HepG2 (cell line): ENCODE results near the gene RFFL. TPM values are rescaled to one million over a fixed set of nuclear protein-coding genes. Genes with fewer than 3 reads are reported as not detected.
A peak's percentile ranks its signal among the peaks of the same experiment; 100 is the strongest.

Source experiments
- ATAC-seq: fragments of 200-7000 bp; cut with Tn5 transposase; 3 replicates; pipeline ENCODE4 v1.9.1; 2020; ENCODE audit warnings: mild to moderate bottlenecking, moderate library complexity
- BruUV-seq: library from RNA; stranded (reverse); fragments of 400-500 nt; replicated peaks from 2 replicates; lab custom pipeline; 2021; lab: Mats Ljungman, UMichigan
- CTCF ChIA-PET: fragments of 300-600 bp; formaldehyde crosslinking; extraction: SDS; loops from one replicate; lab custom pipeline; 2021; ENCODE audit warnings: low total read pairs, inconsistent platforms, low intra/inter-chr PET ratio; lab: Yijun Ruan, JAX
- POLR2A ChIA-PET: fragments of 350-600 bp; sonication (Branson Sonifier 250); formaldehyde crosslinking; loops from one replicate; lab custom pipeline; 2020; ENCODE audit warnings: antibody characterized with exemption, inconsistent platforms; lab: Yijun Ruan, JAX
- DNase-seq: peaks from one replicate; pipeline ENCODE4 v3.0.0-alpha.2; 2015; ENCODE audit warnings: low spot score
- FAIRE-seq: peaks from 3 replicates; lab custom pipeline; 2011; peaks lifted over from hg19 to GRCh38; lab: Jason Lieb, UNC
- H2AFZ ChIP-seq: one replicate; pipeline ENCODE4 v1.6.1; 2011; ENCODE audit warnings: low read length, inconsistent platforms
- H3K27ac ChIP-seq: fragments of 300-600 bp; 3 replicates; pipeline ENCODE4 v1.8.0; 2011; ENCODE audit warnings: mixed run types, mild to moderate bottlenecking, mixed read lengths, low read length, inconsistent platforms; ENCODE audit not compliant: insufficient read depth; ENCODE audit errors: extremely low read length
- H3K27me3 ChIP-seq, 2 experiments: fragments of 200-600 bp in 1 of 2; 2 replicates in 1 of 2; 3 replicates in 1 of 2; pipeline versions ENCODE4 v1.6.0 to v1.8.0; 2011; ENCODE audit warnings: low read length in 2 of 2, mild to moderate bottlenecking in 2 of 2, moderate library complexity in 2 of 2, inconsistent platforms in 1 of 2; ENCODE audit not compliant: insufficient read depth in 2 of 2, control insufficient read depth in 1 of 2
- H3K36me3 ChIP-seq, 2 experiments: fragments of 200-600 bp in 1 of 2; replicated peaks in 1 of 2; 2 replicates in 1 of 2; 3 replicates in 1 of 2; pipeline versions ENCODE4 v1.5.1 to v1.8.0; 2011; ENCODE audit warnings: low read length in 2 of 2, inconsistent platforms in 1 of 2; ENCODE audit not compliant: insufficient read depth in 2 of 2, control insufficient read depth in 1 of 2
- H3K4me1 ChIP-seq: 2 replicates; pipeline ENCODE4 v1.5.1; 2012; ENCODE audit warnings: low read length, inconsistent platforms; ENCODE audit not compliant: insufficient read depth
- H3K4me2 ChIP-seq: 2 replicates; pipeline ENCODE4 v1.6.0; 2011; ENCODE audit warnings: low read depth, low read length, inconsistent platforms
- H3K4me3 ChIP-seq, 3 experiments: fragments of 200-600 bp in 1 of 3; sonication (generic), shearing (Covaris generic) in 1 of 3; replicated peaks in 1 of 3; 2 replicates each; pipeline ENCODE4 v1.5.1; 2011 to 2016; ENCODE audit warnings: low read length in 3 of 3, inconsistent platforms in 2 of 3, low read depth in 2 of 3, mild to moderate bottlenecking in 2 of 3, control low read depth in 1 of 3, mixed read lengths in 1 of 3; ENCODE audit not compliant: insufficient read depth in 1 of 3
- H3K79me2 ChIP-seq: one replicate; pipeline ENCODE4 v1.6.1; 2011; ENCODE audit warnings: low read length, inconsistent platforms; ENCODE audit not compliant: insufficient read depth
- H3K9ac ChIP-seq: 2 replicates; pipeline ENCODE4 v1.6.0; 2011; ENCODE audit warnings: mild to moderate bottlenecking, low read depth, low read length, inconsistent platforms; ENCODE audit not compliant: insufficient read depth
- H3K9me3 ChIP-seq: 2 replicates; pipeline ENCODE4 v1.5.1; 2012; ENCODE audit warnings: mild to moderate bottlenecking, low read length
- H4K20me1 ChIP-seq: 2 replicates; pipeline ENCODE4 v1.6.0; 2011; ENCODE audit warnings: inconsistent platforms, mild to moderate bottlenecking, low read length, moderate library complexity; ENCODE audit not compliant: insufficient read depth
- EEA1 ChIP-seq: sonication (generic); formaldehyde crosslinking; IDR thresholded peaks from 2 replicates; pipeline ENCODE4 v1.5.1; 2020; ENCODE audit warnings: mild to moderate bottlenecking, missing genetic modification reagents, borderline replicate concordance
- SAP130 ChIP-seq: IDR thresholded peaks from 2 replicates; pipeline ENCODE4 v1.6.1; 2016; ENCODE audit warnings: low read depth
- SMYD3 ChIP-seq: sonication (generic); formaldehyde crosslinking; IDR thresholded peaks from 2 replicates; pipeline ENCODE4 v1.8.1; 2023; ENCODE audit warnings: mild to moderate bottlenecking, missing genetic modification reagents
- TOE1 ChIP-seq: sonication (generic); formaldehyde crosslinking; IDR thresholded peaks from 2 replicates; pipeline ENCODE4 v1.4.0; 2020; ENCODE audit warnings: mild to moderate bottlenecking, missing genetic modification reagents
- ZNF142 ChIP-seq: sonication (generic); formaldehyde crosslinking; IDR thresholded peaks from 2 replicates; pipeline ENCODE4 v1.4.0; 2020; ENCODE audit warnings: missing genetic modification reagents
- WGBS: methylation state at CpG from one replicate; pipeline ENCODE4 v1.1.6; 2017; ENCODE audit warnings: low lambda C conversion rate; 5-methylcytosine and 5-hydroxymethylcytosine counted together
- in situ Hi-C: cut with HindIII; loops from 2 replicates; pipeline ENCODE4 v1.10.0; 2017; ENCODE audit warnings: low pct_unique_long_range_greater_than_20kb; ENCODE audit not compliant: extremely low pct_ligation_motif_present
- intact Hi-C: fragments of 100-400 bp; cut with micrococcal nuclease; formaldehyde crosslinking; loops from one replicate; pipeline ENCODE4 v1.10.0; 2022; ENCODE audit not compliant: unreplicated experiment
- polyA plus RNA-seq, 8 experiments: library from polyadenylated mRNA; depleted of rRNA in 3 of 8; stranded (reverse) in 7 of 8; unstranded in 1 of 8; fragments of >200 nt; fragmentation: Illumina TruSeq in 4 of 8; extraction: Trizol in 4 of 8; gene quantifications; 2 replicates each; pipeline versions ENCODE4 v1.2.1 to v1.2.3, GENCODE V29; 2011 to 2016; ENCODE audit warnings: low read depth in 4 of 8, missing spikeins in 1 of 8, mixed read lengths in 1 of 8; ENCODE audit not compliant: insufficient read depth in 1 of 8
- total RNA-seq, 5 experiments: library from RNA; depleted of rRNA; stranded (reverse); fragments of >200 nt; fragmentation: Illumina TruSeq; extraction: Trizol; gene quantifications; 2 replicates each; pipeline ENCODE4 v1.2.3, GENCODE V29; 2016; ENCODE audit warnings: low read depth in 1 of 5
- TF ChIP-seq, protein P1 (sequence below): sonication (generic); formaldehyde crosslinking; conservative IDR thresholded peaks from 2 replicates; pipeline ENCODE4 v1.5.0; 2020; ENCODE audit warnings: missing genetic modification reagents

The RFFL gene
- total and polyA plus RNA-seq, 2 of the 13 experiments (the other 11 are each of a cell fraction or from before 2014, with no cell fraction given), result 24.3 to 48.6 TPM

- ATAC-seq (no peak), DNase-seq (peak; percentile 9), FAIRE-seq (no peak)
- Histone ChIP-seq H3K27me3 (no peaks in the 10 kb centered on the region), H3K9ac (no peak overlapping the region), H3K4me2 (no peak overlapping the region), H3K4me3 (no peak overlapping the region), H3K36me3 (no peaks in the 10 kb centered on the region; a peak in 1 of 5 replicates), H2AFZ (no peak overlapping the region), H3K4me1 (peaks cover 93% of the 10 kb centered on the region), H3K27ac (no peak overlapping the region), H3K9me3 (no peaks in the 10 kb centered on the region), H4K20me1 (no peaks in the 10 kb centered on the region), H3K79me2 (peaks cover 95% of the 10 kb centered on the region)
- TF ChIP-seq SMYD3 (CRISPR knock-in tag) (no peak), TOE1 (CRISPR knock-in tag) (no peak), ZNF142 (CRISPR knock-in tag) (no peak), EEA1 (CRISPR knock-in tag) (no peak), SAP130 (CRISPR knock-in tag) (0 out of 2 replicates have a peak, but pooled peaks have one; percentile 14)
- TF ChIP-seq, protein P1, sequence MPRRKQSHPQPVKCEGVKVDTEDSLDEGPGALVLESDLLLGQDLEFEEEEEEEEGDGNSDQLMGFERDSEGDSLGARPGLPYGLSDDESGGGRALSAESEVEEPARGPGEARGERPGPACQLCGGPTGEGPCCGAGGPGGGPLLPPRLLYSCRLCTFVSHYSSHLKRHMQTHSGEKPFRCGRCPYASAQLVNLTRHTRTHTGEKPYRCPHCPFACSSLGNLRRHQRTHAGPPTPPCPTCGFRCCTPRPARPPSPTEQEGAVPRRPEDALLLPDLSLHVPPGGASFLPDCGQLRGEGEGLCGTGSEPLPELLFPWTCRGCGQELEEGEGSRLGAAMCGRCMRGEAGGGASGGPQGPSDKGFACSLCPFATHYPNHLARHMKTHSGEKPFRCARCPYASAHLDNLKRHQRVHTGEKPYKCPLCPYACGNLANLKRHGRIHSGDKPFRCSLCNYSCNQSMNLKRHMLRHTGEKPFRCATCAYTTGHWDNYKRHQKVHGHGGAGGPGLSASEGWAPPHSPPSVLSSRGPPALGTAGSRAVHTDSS (CRISPR knock-in tag), result no peak
- POLR2A ChIA-PET, result interaction anchor here (1.1 kb wide), 1 partner anchor 18 kb away, joined by 3 read pairs; the partner anchor contains the start of gene RFFL
- in situ Hi-C loops (no loop called here), intact Hi-C loops (no loop called here)
- CTCF ChIA-PET, result no interaction called here
- WGBS, result 86% methylated on average over 3 of the region's 3 CpGs
- BruUV-seq, result no TSS peak
Observed at GRCh38 chr17:35082073-35082657, 18.7 kb upstream of the RFFL start.
